Mucosa of descending colon (tissue), 3 donors: ENCODE measurements around the gene UTP15. TPM values are rescaled to one million over a fixed set of nuclear protein-coding genes. Genes with fewer than 3 reads are reported as not detected.

ENCODE experiments used
- ATAC-seq: fragments of 200-7000 bp; cut with Tn5 transposase; one replicate; pipeline ENCODE4 v1.9.1; 2020; ENCODE audit warnings: mild to moderate bottlenecking, moderate library complexity
- DNase-seq, 3 donors: peaks; one replicate each; pipeline ENCODE4 v3.0.0-alpha.2; 2020
- H3K36me3 ChIP-seq: fragments of 200-600 bp; one replicate; pipeline ENCODE4 v1.8.0; 2021; ENCODE audit warnings: low read depth, mild to moderate bottlenecking
- H3K4me1 ChIP-seq: fragments of 200-600 bp; one replicate; pipeline ENCODE4 v1.8.0; 2021; ENCODE audit warnings: low read depth, mild to moderate bottlenecking
- H3K4me3 ChIP-seq: fragments of 200-600 bp; one replicate; pipeline ENCODE4 v1.8.0; 2021; ENCODE audit warnings: mild to moderate bottlenecking
- H3K9me3 ChIP-seq: fragments of 200-600 bp; one replicate; pipeline ENCODE4 v1.8.0; 2021; ENCODE audit warnings: mild to moderate bottlenecking
- CTCF ChIP-seq: fragments of 200-600 bp; IDR thresholded peaks from one replicate; pipeline ENCODE4 v1.8.0; 2022; ENCODE audit warnings: antibody characterized with exemption, mild to moderate bottlenecking
- intact Hi-C, 2 donors: fragments of 100-400 bp; cut with DNase I in 1 of 2; cut with micrococcal nuclease in 1 of 2; formaldehyde crosslinking; loops; one replicate each; pipeline versions ENCODE4 v1.11.0 to v1.11.1; 2022; cut with DNase I, micrococcal nuclease
- total RNA-seq, 3 donors: library from RNA; stranded (reverse); fragmentation: NEBNext Ultra II Directional in 2 of 3; extraction: Animal tissue kit (Norgen Biotek cat#: 25700) in 2 of 3; gene quantifications; one replicate each; pipeline versions ENCODE4 v1.2.1 to v1.2.4, GENCODE V29; 2021 to 2023
- donor health status: DM: no; HTN: no; CAD: no; lungs with moderate emphysema.
- donor health status: DM: no; HTN: no; CAD: no.
- donor health status: DM: no; HTN: yes; CAD: no.

Gene UTP15
- total RNA-seq, 3 donors from 2014 or later, result 11.9 to 15.0 (median 13.5) TPM

GRCh38 chr5:73606206-73606753 lies 40.7 kb downstream of the UTP15 start:
- intact Hi-C loops, result loop anchor here in 1 of 2 donors (10.0 kb wide), 1 partner anchor 89 kb away; no protein-coding TSS in a partner anchor
- no peak for TF ChIP-seq CTCF
- Histone ChIP-seq H3K36me3 (no peaks in the 10 kb centered on the region), H3K4me1 (no peaks in the 10 kb centered on the region), H3K9me3 (no peaks in the 10 kb centered on the region), H3K4me3 (no peak overlapping the region)
- DNase-seq (no peak), ATAC-seq (peak; percentile 27)

GRCh38 chr5:73607228-73607627 lies 41.7 kb downstream of the UTP15 start:
- Histone ChIP-seq H3K36me3 (no peaks in the 10 kb centered on the region), H3K4me1 (no peaks in the 10 kb centered on the region), H3K4me3 (no peak overlapping the region), H3K9me3 (no peaks in the 10 kb centered on the region)
- no peak for DNase-seq
- intact Hi-C loops, result loop anchor here in 1 of 2 donors (10.0 kb wide), 1 partner anchor 88 kb away; no protein-coding TSS in a partner anchor
- no peak for TF ChIP-seq CTCF
- ATAC-seq, result no peak

GRCh38 chr5:73612799-73613198 lies 47.3 kb downstream of the UTP15 start:
- DNase-seq, result no peak
- peaks cover 2% of the 10 kb centered on the region for H3K4me1 ChIP-seq
- no peaks in the 10 kb centered on the region for H3K9me3 ChIP-seq
- no peaks in the 10 kb centered on the region for H3K36me3 ChIP-seq
- intact Hi-C loops, result no loop called here
- H3K4me3 ChIP-seq, result no peak overlapping the region
- peak; percentile 24 for ATAC-seq
- TF ChIP-seq CTCF, result no peak

GRCh38 chr5:73615085-73615484 lies 49.5 kb downstream of the UTP15 start:
- no peak overlapping the region for H3K4me3 ChIP-seq
- peaks cover 3% of the 10 kb centered on the region for H3K4me1 ChIP-seq
- no peaks in the 10 kb centered on the region for H3K36me3 ChIP-seq
- peak in 1 of 3 donors; percentile 23 for DNase-seq
- H3K9me3 ChIP-seq, result no peaks in the 10 kb centered on the region
- intact Hi-C loops, result no loop called here
- peak; percentile 80 for ATAC-seq
- no peak for TF ChIP-seq CTCF

GRCh38 chr5:73615947-73616346 lies 50.4 kb downstream of the UTP15 start:
- Histone ChIP-seq H3K9me3 (no peaks in the 10 kb centered on the region), H3K4me1 (peaks cover 3% of the 10 kb centered on the region), H3K36me3 (no peaks in the 10 kb centered on the region), H3K4me3 (no peak overlapping the region)
- ATAC-seq (no peak), DNase-seq (no peak)
- intact Hi-C loops, result no loop called here
- TF ChIP-seq CTCF, result no peak
